Spleen (tissue), 7 donors: ENCODE data around the gene HYAL1.

Experiments
- POLR2A ChIP-seq, 3 donors: fragments of 450-650 bp; IDR thresholded peaks; one replicate each; pipeline ENCODE4 v1.5.1; 2017; ENCODE audit warnings: antibody characterized with exemption in 3 of 3, mild to moderate bottlenecking in 1 of 3
- TF ChIP-seq, protein P1 (sequence below), 11 experiments: fragments of 200-600 bp in 7 of 11; fragments of 450-650 bp in 4 of 11; sonication (generic) in 4 of 11; IDR thresholded peaks in 8 of 11; conservative IDR thresholded peaks in 3 of 11; 1 replicate in 7 of 11; 2 replicates in 4 of 11; pipeline versions ENCODE4 v1.4.0 to v1.8.0; 2016 to 2021; ENCODE audit warnings: antibody characterized with exemption in 11 of 11, inconsistent platforms in 4 of 11, mild to moderate bottlenecking in 1 of 11
- donor health status: DM: no; HTN: no; CAD: no; lungs with moderate emphysema.
- donor health status: DM: no; HTN: no; CAD: no.
- donor health status: DM: no; HTN: no; CAD: no.

DNA sequence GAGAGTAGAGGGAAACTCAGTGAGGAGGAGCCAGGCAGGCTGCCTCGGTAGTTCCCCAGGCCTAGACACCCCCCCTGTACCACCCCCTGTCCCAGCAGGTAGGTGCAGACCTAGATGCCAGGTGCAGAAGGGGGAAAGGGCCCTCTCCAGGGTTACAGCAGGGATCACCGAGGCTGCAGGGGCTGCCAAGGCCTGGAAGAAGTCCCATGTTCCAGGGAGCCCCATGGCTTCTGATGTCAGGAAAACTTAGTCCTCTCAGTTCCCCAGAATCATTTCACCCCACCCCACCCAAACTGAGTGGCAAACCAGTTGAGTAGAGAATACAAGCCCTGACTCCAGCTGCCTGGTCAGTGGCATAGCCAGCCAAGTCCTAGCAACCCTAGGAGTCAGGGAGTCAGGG, 41.9 kb downstream of the HYAL1 start:
- TF ChIP-seq POLR2A (IDR thresholded peaks at IDR 0.05), result no peak
- TF ChIP-seq, protein P1, sequence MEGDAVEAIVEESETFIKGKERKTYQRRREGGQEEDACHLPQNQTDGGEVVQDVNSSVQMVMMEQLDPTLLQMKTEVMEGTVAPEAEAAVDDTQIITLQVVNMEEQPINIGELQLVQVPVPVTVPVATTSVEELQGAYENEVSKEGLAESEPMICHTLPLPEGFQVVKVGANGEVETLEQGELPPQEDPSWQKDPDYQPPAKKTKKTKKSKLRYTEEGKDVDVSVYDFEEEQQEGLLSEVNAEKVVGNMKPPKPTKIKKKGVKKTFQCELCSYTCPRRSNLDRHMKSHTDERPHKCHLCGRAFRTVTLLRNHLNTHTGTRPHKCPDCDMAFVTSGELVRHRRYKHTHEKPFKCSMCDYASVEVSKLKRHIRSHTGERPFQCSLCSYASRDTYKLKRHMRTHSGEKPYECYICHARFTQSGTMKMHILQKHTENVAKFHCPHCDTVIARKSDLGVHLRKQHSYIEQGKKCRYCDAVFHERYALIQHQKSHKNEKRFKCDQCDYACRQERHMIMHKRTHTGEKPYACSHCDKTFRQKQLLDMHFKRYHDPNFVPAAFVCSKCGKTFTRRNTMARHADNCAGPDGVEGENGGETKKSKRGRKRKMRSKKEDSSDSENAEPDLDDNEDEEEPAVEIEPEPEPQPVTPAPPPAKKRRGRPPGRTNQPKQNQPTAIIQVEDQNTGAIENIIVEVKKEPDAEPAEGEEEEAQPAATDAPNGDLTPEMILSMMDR (IDR thresholded peaks at IDR 0.05 in 8 of 11, conservative IDR thresholded peaks at IDR 0.05 in 3 of 11), result no peak
